Peyer's patch (tissue), 4 donors: ENCODE data around the gene UTP4. TPM values are rescaled to one million over a fixed set of nuclear protein-coding genes. Genes with fewer than 3 reads are reported as not detected.
A peak's percentile ranks its signal among the peaks of the same experiment; 100 is the strongest.

Experiments used
- DNase-seq, 3 donors: peaks; one replicate each; pipeline ENCODE4 v3.0.0-alpha.2; 2017 to 2019
- H3K27ac ChIP-seq, 4 donors: fragments of 200-600 bp; sonication (generic); one replicate each; pipeline ENCODE4 v1.5.1; 2016 to 2019
- H3K27me3 ChIP-seq, 2 donors: fragments of 200-600 bp; sonication (generic); one replicate each; pipeline ENCODE4 v1.5.1; 2019
- H3K36me3 ChIP-seq, 3 donors: fragments of 200-600 bp; sonication (generic); one replicate each; pipeline ENCODE4 v1.5.1; 2016 to 2019
- H3K4me1 ChIP-seq, 4 donors: fragments of 200-600 bp; sonication (generic); one replicate each; pipeline ENCODE4 v1.5.1; 2016 to 2019
- H3K4me3 ChIP-seq, 4 donors: fragments of 200-600 bp; sonication (generic); 1 replicate in 3 of 4; 2 replicates in 1 of 4; pipeline ENCODE4 v1.5.1; 2016 to 2019; ENCODE audit warnings: mild to moderate bottlenecking in 1 of 4
- H3K9me3 ChIP-seq, 4 donors: fragments of 200-600 bp; sonication (generic); one replicate each; pipeline ENCODE4 v1.5.1; 2016 to 2019; ENCODE audit warnings: mild to moderate bottlenecking in 1 of 4
- POLR2A ChIP-seq, 2 donors: fragments of 450-650 bp; IDR thresholded peaks; one replicate each; pipeline ENCODE4 v1.5.1; 2017; ENCODE audit warnings: antibody characterized with exemption in 2 of 2, mild to moderate bottlenecking in 2 of 2, moderate library complexity in 2 of 2
- total RNA-seq, 4 donors: library from RNA; depleted of rRNA; stranded (reverse); fragments of >200 nt; gene quantifications; one replicate each; pipeline ENCODE4 v1.1.0, GENCODE V29; 2016
- TF ChIP-seq, protein P1 (sequence below), 6 experiments: fragments of 450-650 bp in 4 of 6; fragments of 200-600 bp in 2 of 6; sonication (generic) in 1 of 6; IDR thresholded peaks; one replicate each; pipeline ENCODE4 v1.5.1; 2017 to 2019; ENCODE audit warnings: antibody characterized with exemption in 6 of 6, mild to moderate bottlenecking in 3 of 6, moderate library complexity in 1 of 6

The UTP4 gene
- total RNA-seq, 4 donors from 2014 or later = 8.9 to 19.4 (median 13.1) TPM

DNA sequence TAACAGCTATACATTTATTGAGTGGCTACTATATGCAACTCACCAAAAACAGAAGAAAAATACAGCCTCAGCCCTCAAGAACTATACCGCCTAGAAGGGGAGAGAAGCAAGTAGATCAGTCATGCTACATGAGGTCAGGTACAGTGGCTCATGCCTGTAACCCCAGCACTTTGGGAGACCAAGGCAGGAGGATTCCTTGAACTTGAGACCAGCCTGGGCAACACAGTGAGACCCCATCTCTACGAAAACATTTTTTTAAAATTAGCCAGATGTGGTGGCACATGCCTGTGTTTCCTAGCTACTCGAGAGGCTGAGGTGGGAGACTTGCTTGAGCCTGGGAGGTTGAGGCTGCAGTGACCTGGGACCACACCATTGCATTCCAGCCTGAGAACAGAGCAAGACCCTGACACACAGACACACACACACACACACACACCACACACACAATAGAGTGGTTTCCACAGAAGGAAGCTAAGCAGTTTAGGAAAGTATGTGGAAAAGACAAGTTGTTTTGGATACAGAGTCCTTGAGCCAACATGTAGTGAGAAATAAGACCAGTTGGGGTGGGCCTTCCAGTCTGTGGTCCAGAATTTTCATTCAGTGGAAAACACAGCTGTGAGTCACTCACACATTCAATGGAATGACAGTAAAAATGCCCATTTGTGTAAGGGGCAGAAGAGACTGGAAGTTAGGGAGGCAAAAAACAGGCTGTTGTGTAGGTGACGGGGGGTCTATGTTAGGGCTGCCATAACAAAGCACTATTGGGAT lies 43.8 kb downstream of the UTP4 start:
- Histone ChIP-seq H3K4me3 (no peak overlapping the region), H3K27me3 (no peaks in the 10 kb centered on the region), H3K27ac (peak overlapping the region in 1 of 4 donors; percentile 7), H3K4me1 (peaks cover 0 to 25% (median 3%) of the 10 kb centered on the region in 4 donors), H3K9me3 (no peaks in the 10 kb centered on the region), H3K36me3 (no peaks in the 10 kb centered on the region)
- no peak for DNase-seq
- TF ChIP-seq POLR2A (IDR thresholded peaks at IDR 0.05) = no peak
- TF ChIP-seq, protein P1, sequence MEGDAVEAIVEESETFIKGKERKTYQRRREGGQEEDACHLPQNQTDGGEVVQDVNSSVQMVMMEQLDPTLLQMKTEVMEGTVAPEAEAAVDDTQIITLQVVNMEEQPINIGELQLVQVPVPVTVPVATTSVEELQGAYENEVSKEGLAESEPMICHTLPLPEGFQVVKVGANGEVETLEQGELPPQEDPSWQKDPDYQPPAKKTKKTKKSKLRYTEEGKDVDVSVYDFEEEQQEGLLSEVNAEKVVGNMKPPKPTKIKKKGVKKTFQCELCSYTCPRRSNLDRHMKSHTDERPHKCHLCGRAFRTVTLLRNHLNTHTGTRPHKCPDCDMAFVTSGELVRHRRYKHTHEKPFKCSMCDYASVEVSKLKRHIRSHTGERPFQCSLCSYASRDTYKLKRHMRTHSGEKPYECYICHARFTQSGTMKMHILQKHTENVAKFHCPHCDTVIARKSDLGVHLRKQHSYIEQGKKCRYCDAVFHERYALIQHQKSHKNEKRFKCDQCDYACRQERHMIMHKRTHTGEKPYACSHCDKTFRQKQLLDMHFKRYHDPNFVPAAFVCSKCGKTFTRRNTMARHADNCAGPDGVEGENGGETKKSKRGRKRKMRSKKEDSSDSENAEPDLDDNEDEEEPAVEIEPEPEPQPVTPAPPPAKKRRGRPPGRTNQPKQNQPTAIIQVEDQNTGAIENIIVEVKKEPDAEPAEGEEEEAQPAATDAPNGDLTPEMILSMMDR (IDR thresholded peaks at IDR 0.05) = no peak

- Histone ChIP-seq H3K4me1 (peaks cover 0 to 23% (median 3%) of the 10 kb centered on the region in 4 donors), H3K9me3 (no peaks in the 10 kb centered on the region), H3K27ac (peak overlapping the region in 3 of 4 donors; percentile 10 to 67 (median 64)), H3K36me3 (no peaks in the 10 kb centered on the region), H3K4me3 (no peak overlapping the region), H3K27me3 (no peaks in the 10 kb centered on the region)
- TF ChIP-seq POLR2A (IDR thresholded peaks at IDR 0.05) = no peak
- TF ChIP-seq, protein P1 (IDR thresholded peaks at IDR 0.05) = no peak
- DNase-seq = peak in 1 of 3 donors; percentile 76
Observed at GRCh38 chr16:69179328-69180010, 47.0 kb downstream of the UTP4 start.

DNA sequence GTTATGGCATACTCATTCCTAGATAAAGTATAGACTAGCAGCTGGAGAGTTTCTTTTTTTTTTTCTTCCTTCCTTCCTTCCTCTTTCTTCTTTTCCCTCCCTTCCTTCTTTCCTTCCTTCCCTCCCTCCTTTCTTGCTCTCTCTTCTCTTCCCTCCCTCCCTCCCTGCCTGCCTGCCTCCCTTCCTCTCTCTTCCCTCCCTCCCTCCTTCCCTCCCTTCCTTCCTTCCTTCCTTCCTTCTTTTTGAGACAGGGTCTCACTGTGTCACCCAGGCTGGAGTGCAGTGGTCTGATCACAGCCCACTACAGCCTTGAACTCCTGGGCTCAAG lies 47.5 kb downstream of the UTP4 start:
- no peak for DNase-seq
- TF ChIP-seq, protein P1 (IDR thresholded peaks at IDR 0.05) = no peak
- TF ChIP-seq POLR2A (IDR thresholded peaks at IDR 0.05) = no peak
- peak overlapping the region in 2 of 4 donors; percentile 10 to 64 for H3K27ac ChIP-seq
- no peak overlapping the region for H3K4me3 ChIP-seq
- peaks cover 0 to 21% (median 3%) of the 10 kb centered on the region in 4 donors for H3K4me1 ChIP-seq
- H3K9me3 ChIP-seq = no peaks in the 10 kb centered on the region
- no peaks in the 10 kb centered on the region for H3K36me3 ChIP-seq
- no peaks in the 10 kb centered on the region for H3K27me3 ChIP-seq

DNA sequence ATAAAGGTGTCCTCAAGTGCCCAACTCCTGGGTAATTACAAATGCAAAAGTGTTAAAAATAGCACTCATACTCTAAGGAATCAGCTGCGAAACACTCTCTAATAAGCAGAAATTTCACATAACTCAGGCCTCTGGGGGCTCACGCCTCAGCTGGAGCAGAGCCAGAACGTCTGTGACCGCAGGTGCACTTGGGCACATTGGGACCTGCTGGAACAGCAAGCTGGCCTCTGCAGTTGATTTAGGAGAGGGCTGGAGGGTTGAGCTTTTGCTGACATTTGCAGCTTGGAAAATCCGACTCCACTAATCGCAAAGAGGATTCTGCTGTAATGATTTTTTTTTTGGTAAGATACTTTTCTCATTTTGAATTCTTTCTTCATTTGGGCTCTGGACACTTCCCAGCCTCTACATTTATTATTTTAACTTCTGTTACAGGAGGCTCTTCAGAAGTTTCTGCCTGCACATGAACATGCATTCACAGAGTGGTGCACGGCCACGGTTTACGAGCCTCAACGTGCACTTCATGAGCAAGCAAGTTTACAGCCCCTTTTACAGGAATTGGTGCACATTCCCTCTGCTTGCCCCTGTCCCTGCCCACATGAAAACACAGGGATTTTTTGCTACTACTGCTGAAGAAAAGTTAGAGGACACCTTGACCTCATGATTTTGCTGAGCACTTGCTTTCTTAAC lies 50.4 kb downstream of the UTP4 start:
- H3K4me3 ChIP-seq = no peak overlapping the region
- H3K27me3 ChIP-seq = no peaks in the 10 kb centered on the region
- no peaks in the 10 kb centered on the region for H3K9me3 ChIP-seq
- DNase-seq = no peak
- no peak for TF ChIP-seq POLR2A (IDR thresholded peaks at IDR 0.05)
- TF ChIP-seq, protein P1 (IDR thresholded peaks at IDR 0.05) = no peak
- no peaks in the 10 kb centered on the region for H3K36me3 ChIP-seq
- no peak overlapping the region for H3K27ac ChIP-seq
- H3K4me1 ChIP-seq = peaks cover 4 to 27% (median 7%) of the 10 kb centered on the region in 4 donors

GRCh38 chr16:69186642-69187445 lies 54.4 kb downstream of the UTP4 start, which contains the start of gene SNTB2:
TSS of gene SNTB2 (plus strand) at chr16:69187164. CDS start at chr16:69187167, 3 bp downstream.
- H3K36me3 ChIP-seq = no peaks in the 10 kb centered on the region
- peaks cover 0 to 28% (median 6%) of the 10 kb centered on the region in 4 donors for H3K4me1 ChIP-seq
- peak within 1 kb of the TSS; percentile 96 to 98 (median 97) for H3K27ac ChIP-seq
- no peaks in the 10 kb centered on the region for H3K27me3 ChIP-seq
- TF ChIP-seq POLR2A (IDR thresholded peaks at IDR 0.05) = peak; percentile 86 to 96
- TF ChIP-seq, protein P1 (IDR thresholded peaks at IDR 0.05) = no peak
- H3K4me3 ChIP-seq = peak within 1 kb of the TSS; percentile 76 to 93 (median 82)
- no peaks in the 10 kb centered on the region for H3K9me3 ChIP-seq
- peak; percentile 92 to 97 (median 97) for DNase-seq
